Left ventricle myocardium inferior (tissue), 1 donor: Measurements from ENCODE around the gene DUSP28. TPM values are rescaled to one million over a fixed set of nuclear protein-coding genes. Genes with fewer than 3 reads are reported as not detected.
A peak's percentile ranks its signal among the peaks of the same experiment; 100 is the strongest.
"Not testable (repeated sequence)": the region's sequence is repeated elsewhere in the genome, so short reads cannot be mapped to it uniquely, and the experiment has no call there.

Experiments used
- DNase-seq: peaks from one replicate; pipeline ENCODE4 v3.0.0-alpha.2; 2020
- H3K27ac ChIP-seq: fragments of 200-600 bp; replicated peaks from 2 replicates; pipeline ENCODE4 v1.8.0; 2021
- H3K27me3 ChIP-seq: fragments of 200-600 bp; 2 replicates; pipeline ENCODE4 v1.8.0; 2021; ENCODE audit warnings: low read depth
- H3K36me3 ChIP-seq: fragments of 200-600 bp; 2 replicates; pipeline ENCODE4 v1.8.0; 2021
- H3K4me1 ChIP-seq: fragments of 200-600 bp; 2 replicates; pipeline ENCODE4 v1.8.0; 2021
- H3K4me3 ChIP-seq: fragments of 200-600 bp; 2 replicates; pipeline ENCODE4 v1.8.0; 2021; ENCODE audit warnings: mild to moderate bottlenecking, moderate library complexity
- H3K9me3 ChIP-seq: fragments of 200-600 bp; replicated peaks from 2 replicates; pipeline ENCODE4 v1.8.0; 2021
- CTCF ChIP-seq: fragments of 200-600 bp; IDR thresholded peaks from 2 replicates; pipeline ENCODE4 v1.8.0; 2021; ENCODE audit warnings: antibody characterized with exemption, mild to moderate bottlenecking, borderline replicate concordance
- intact Hi-C: fragments of 100-400 bp; cut with micrococcal nuclease; formaldehyde crosslinking; loops from one replicate; pipeline ENCODE4 v1.11.0; 2022
- total RNA-seq: library from RNA; stranded (reverse); fragmentation: NEBNext Ultra II Directional; extraction: Animal tissue kit (Norgen Biotek cat#: 25700); gene quantifications from one replicate; pipeline ENCODE4 v1.2.1, GENCODE V29; 2021
- donor health status: DM: no; HTN: yes; CAD: no; lungs with severe emphysema.

Gene DUSP28
- total RNA-seq, 1 donor from 2014 or later: 19.3 TPM

- Histone ChIP-seq H3K27ac (no peak overlapping the region), H3K4me3 (no peak overlapping the region), H3K36me3 (peaks cover 9% of the 10 kb centered on the region), H3K27me3 (no peaks in the 10 kb centered on the region), H3K4me1 (peaks cover 61% of the 10 kb centered on the region), H3K9me3 (no peaks in the 10 kb centered on the region)
- no peak for DNase-seq
- intact Hi-C loops: no loop called here
- no peak for TF ChIP-seq CTCF
Measured at GRCh38 chr2:240559286-240559685, 871 bp upstream of the DUSP28 start.

GRCh38 chr2:240560480-240561324, 545 bp downstream of the DUSP28 start:
- peak overlapping the region; percentile 86 for H3K4me3 ChIP-seq
- no peaks in the 10 kb centered on the region for H3K9me3 ChIP-seq
- H3K27me3 ChIP-seq: no peaks in the 10 kb centered on the region
- peaks cover 5% of the 10 kb centered on the region for H3K36me3 ChIP-seq
- TF ChIP-seq CTCF: peak; percentile 60
- intact Hi-C loops: no loop called here
- peak; percentile 100 for DNase-seq
- peaks cover 68% of the 10 kb centered on the region for H3K4me1 ChIP-seq
- H3K27ac ChIP-seq: peak overlapping the region; percentile 99

GRCh38 chr2:240561325-240561971, 1.3 kb downstream of the DUSP28 start:
- H3K36me3 ChIP-seq: peaks cover 5% of the 10 kb centered on the region
- no peak for DNase-seq
- no peak for TF ChIP-seq CTCF
- peaks cover 72% of the 10 kb centered on the region for H3K4me1 ChIP-seq
- peak overlapping the region; percentile 99 for H3K27ac ChIP-seq
- H3K9me3 ChIP-seq: no peaks in the 10 kb centered on the region
- peak overlapping the region; percentile 86 for H3K4me3 ChIP-seq
- intact Hi-C loops: no loop called here
- H3K27me3 ChIP-seq: no peaks in the 10 kb centered on the region

- H3K27me3 ChIP-seq, H3K4me3 ChIP-seq, DNase-seq, H3K27ac ChIP-seq, H3K36me3 ChIP-seq, intact Hi-C loops, H3K9me3 ChIP-seq: not testable (repeated sequence)
- peaks cover 71% of the 10 kb centered on the region for H3K4me1 ChIP-seq
Measured at GRCh38 chr2:240563231-240563630, 3.1 kb downstream of the DUSP28 start.

GRCh38 chr2:240563951-240564560, 3.9 kb downstream of the DUSP28 start:
- intact Hi-C loops: no loop called here
- peaks cover 66% of the 10 kb centered on the region for H3K4me1 ChIP-seq
- H3K27me3 ChIP-seq: no peaks in the 10 kb centered on the region
- no peak overlapping the region for H3K27ac ChIP-seq
- no peaks in the 10 kb centered on the region for H3K9me3 ChIP-seq
- no peak for DNase-seq
- H3K36me3 ChIP-seq: peaks cover 5% of the 10 kb centered on the region
- no peak for TF ChIP-seq CTCF
- no peak overlapping the region for H3K4me3 ChIP-seq
